IPS DF 4.7 (cell line): ENCODE data around the gene EREG.
"Not testable (repeated sequence)": the region's sequence is repeated elsewhere in the genome, so short reads cannot be mapped to it uniquely, and the experiment has no call there.

Experiments
- DNase-seq: peaks from one replicate; pipeline ENCODE4 v3.0.0-alpha.2; 2013; ENCODE audit warnings: low spot score; ENCODE audit errors: extremely low read depth

Gene EREG, protein sequence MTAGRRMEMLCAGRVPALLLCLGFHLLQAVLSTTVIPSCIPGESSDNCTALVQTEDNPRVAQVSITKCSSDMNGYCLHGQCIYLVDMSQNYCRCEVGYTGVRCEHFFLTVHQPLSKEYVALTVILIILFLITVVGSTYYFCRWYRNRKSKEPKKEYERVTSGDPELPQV

DNA sequence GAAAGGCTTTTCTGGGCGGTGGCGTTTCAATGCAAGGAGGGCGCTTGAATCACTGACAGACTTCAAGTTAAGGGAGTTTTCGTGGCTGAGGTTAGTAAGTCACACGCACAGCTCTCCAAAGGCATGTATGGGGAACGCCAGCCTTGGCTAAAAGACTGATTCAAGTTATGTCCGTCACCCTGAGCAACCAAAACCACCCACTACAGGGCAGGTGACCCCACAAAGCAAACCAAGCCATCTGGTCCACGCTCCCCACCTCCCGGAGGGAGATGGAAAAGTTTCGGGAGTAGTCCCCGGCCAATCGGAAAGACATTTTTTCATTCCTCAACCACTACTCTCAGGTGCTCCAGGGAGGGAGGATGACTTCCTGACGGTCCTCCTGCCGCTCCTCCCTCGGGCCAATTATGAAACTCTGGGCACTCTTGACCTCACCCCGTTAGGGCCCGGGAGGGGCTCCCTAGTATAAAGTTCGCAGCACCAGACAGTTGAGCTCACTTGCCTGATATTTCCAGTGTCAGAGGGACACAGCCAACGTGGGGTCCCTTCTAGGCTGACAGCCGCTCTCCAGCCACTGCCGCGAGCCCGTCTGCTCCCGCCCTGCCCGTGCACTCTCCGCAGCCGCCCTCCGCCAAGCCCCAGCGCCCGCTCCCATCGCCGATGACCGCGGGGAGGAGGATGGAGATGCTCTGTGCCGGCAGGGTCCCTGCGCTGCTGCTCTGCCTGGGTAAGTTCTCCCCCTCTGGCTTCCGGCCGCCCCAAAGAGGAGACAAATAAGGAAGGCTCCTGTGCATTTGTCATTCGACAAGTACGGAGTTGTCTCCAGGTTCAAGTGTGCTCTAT, at the start of gene EREG:
EREG (plus strand) TSS at position 494 of the 840 bp plus-strand sequence; CDS start at position 658, 164 bp downstream.
- no peak for DNase-seq

DNA sequence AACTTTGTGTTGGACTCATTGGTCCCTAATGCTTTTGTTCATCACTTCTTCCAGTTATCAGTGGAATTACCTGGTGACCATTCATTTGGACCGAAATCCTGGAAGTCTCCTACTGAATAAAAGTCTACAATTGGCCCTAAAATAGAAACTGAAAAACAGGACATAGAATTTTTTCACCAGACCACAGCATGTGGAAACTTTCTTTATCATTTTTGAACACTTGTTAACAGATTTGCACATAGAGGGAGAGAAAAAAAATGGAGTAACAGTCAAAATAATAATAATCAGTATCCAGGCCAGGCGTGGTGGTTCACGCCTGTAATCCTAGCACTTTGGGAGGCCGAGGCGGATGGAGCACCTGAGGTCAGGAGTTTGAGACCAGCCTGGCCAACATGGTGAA, 49.6 kb upstream of the EREG start:
- DNase-seq: no peak

DNA sequence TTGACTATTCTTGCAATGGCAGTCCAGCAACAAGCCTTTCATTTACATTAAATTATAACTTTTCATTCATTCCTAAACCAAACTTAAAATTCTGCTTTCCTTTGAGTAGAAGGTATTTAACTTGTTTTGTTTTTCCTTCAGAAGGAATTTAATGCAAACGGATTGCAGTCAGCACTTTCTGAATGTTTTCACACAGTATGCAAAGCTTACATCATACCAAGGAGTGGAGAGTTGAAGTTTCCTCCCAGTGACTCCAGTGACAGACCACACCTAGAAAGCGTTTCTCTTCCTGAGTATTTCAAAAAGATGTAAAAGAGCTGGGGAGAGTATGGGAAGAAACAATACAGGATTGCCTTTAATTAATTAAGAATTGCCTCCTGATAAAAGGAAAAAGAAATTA, 48.5 kb upstream of the EREG start:
- DNase-seq: no peak

DNA sequence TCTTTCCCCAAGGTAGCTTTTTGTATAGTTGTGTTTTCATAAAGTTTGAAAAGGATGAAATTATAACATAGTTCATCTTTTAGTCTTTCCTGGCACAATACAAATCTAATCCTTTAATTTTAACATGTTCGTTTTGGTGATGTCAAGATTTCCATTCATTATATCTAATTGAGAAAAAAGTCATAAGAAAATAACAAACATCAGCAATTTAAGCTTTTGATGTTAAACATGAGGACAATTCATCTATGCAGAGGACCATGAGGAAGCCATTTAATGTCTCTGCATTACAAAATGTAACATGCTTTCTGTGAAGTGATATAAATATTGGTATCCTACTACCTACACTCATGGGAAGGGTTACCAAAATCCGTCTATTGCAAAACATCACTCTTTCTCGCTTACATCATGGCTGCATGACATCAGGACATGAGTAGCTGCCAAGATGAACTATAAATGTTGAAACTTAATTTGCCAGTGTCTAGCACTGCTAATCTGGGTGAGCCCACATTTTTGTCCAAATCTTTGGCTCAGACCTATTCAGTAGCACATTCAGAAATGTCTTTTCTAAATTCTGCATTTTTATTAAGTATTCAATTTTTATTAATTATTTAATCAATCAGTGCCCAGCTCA, 47.2 kb upstream of the EREG start:
- DNase-seq: no peak

DNA sequence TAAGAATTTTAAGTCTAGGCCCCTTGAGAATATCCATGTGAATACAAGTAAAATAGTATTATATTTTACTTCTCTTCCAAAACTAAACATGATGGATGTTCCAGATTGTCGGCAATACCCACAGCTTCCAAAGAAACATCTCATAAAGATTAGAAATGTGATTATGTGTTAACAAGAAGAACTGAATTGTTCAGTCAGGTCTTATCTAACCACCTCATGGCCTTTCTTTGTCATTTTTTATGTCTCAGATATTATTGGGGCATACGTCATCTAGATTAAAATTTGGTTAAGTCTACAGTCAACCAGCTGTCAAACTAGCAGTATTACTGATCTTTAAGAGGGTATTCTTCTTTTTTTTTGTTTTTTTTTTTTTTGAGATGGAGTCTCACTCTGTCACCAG, 46.7 kb upstream of the EREG start:
- no peak for DNase-seq

DNA sequence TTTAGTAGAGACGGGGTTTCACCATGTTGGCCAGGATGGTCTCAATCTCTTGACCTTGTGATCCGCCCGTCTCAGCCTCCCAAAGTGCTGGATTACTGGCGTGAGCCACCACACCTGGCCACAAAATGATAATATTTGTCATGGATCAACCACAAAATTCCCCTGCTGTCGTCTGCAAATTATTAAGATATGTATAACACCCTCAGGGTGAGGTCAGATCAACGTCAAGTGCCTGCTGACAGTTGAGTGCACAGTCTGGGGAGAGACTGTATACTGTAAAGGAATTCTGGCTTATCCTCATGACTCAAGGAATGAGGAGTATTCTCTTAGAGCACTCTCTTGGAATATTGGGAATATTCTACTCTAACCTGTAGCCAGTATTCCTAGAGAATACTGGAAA, 45.5 kb upstream of the EREG start:
- DNase-seq: no peak

DNA sequence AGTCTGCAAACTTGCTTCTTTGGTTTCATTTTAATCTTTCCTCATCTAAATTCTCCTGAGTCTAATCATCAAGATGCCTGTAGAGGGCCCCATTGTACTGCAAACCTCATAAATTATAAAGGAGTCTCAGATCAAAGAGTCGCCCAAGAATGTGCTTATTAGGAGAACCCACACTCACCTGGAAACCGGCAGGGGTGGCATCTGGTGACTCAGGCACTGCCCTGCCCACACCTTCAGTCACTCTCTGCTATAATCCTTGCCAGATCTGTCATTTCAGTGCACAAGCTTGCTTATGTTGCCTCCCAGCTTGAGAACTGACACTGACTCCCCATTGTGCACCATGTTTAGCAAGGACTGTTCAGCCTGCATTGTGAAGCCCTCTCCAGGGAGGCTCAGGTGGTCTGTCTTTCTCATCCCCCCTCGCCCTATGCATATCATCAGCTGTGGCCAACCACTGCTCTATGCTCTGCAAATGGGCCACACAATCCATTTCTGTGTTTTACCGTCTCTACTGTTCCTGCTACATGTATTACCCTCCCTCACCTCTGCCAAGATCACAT, 44.3 kb upstream of the EREG start:
- DNase-seq: peak; percentile 22

DNA sequence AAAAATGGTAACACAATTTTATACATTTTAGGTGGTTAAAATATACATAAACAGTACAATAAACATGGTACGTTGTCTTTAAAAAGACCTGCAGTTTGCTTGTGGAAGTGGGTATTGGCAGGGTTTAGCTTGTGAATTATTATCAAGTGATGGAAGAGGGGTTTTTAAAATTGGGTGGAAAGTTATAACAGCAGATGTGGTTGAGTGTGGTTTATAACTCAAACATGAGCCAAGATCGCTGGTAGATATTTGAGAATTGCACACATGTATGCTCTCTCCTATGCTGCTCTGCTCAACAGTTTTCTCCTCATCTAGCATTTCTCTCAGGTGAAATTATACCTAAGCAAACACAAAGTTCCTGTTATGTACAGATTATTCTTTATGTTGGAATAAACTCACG, 42.6 kb upstream of the EREG start:
- DNase-seq: no peak

DNA sequence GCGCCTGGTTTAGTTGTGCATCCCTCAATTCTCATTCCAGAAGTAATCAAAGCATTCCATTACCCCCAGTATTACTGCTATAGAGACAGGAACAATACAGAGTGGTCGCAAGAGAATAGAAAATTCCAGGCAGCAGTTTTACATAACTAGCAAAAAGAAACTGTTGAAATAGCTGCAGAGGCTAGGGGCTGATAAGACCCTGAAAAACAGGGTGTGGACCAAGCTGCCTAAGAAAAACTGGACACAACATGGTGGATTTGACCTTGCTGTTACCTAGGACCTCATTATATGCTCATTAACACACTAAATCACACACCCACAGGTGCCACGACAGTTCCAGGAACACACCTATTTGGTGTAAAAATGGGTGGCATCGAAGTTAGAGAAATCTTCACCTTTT, 41.3 kb upstream of the EREG start:
- no peak for DNase-seq

DNA sequence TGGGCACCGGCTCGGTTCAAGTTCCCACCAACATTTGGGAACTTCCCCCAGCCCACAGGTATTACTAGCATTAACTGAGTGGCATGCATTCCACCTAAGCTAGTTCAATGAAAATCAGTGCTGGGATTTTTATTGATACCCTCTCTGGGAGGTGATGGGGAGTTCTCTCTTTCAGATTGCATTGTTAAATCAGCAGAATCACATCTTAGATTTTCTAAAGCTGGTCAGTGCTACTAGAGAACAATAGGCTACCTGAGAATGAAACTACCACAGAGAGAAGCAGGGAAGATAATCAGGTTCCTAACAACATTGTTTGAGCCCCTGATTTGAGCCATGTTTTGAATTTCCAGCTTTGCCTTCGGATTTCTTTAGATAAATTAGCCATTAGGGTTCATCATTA, 40.7 kb upstream of the EREG start:
- DNase-seq: no peak

DNA sequence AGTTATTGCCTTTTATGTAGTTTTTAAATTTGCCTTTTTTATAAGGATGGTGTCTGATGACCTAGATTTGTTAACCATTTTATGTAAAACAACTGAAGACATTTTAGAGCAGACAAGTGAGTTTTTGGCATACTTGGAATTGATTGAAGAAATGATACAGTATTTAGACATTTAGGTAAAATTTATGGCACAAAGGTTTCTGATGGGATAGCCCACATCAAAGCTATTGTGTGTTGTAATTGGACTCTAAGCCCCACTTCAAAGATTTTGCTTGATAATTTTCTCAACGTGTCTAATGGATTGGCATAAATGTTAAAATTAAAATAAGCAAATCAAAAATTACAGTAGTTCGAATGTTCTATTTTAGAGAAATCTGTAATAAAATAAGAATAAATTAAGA, 39.1 kb upstream of the EREG start:
- no peak for DNase-seq

DNA sequence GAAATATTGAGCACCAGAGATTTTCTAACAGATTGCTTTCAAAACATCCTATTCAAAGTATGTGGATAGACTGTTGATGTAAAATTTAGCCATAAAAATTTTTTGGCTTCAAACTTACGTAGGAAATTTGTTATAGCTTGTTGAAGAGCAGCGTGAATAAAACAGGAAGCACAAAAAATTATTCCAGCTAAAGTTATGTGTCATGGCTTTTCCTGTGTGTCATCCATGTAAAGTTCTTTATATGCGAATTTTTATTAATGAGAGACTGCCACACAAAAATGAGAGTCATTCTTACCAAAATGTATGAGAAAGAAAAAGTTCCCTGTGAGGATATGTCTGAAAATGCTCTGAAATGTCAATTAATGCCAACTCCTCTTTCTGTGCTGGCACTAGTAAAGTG, 37.2 kb upstream of the EREG start:
- DNase-seq: no peak

DNA sequence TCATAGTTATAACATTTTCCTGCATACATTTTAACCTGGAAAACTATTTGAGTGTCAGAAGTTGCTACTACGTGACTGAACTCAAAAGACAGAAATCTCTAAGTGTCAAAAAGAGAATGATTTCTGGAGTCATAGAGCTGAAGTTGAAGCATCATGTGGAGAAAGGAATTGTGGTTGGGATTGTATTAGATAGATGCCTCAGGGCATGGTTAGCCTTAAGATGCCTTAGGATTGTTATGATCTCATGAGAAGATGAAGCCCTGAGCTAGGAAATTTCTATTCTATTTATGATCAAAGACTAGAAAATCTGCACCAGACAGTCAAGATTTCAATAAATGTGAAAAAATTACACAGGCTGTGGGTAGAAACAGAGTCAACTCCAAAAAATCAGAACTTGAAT, 36.4 kb upstream of the EREG start:
- DNase-seq: no peak

DNA sequence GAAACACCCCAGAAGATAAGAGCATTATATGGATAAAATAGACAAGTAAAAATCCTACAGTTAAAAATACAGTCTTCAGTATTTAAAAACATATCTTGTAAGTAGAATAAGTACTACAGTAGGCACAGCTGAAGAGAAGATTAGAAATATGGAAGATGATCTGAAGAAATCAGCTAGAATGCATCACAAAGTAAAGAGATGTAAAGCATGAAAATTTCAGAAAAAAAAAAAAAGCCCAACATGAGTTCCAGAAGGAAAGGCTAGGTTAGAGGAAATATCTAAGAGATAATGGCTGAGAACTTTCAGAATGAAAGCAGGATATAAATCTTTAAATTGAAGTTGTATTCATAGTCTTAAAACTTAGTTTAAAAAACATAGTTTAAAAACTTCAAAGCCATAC, 35.6 kb upstream of the EREG start:
- no peak for DNase-seq

DNA sequence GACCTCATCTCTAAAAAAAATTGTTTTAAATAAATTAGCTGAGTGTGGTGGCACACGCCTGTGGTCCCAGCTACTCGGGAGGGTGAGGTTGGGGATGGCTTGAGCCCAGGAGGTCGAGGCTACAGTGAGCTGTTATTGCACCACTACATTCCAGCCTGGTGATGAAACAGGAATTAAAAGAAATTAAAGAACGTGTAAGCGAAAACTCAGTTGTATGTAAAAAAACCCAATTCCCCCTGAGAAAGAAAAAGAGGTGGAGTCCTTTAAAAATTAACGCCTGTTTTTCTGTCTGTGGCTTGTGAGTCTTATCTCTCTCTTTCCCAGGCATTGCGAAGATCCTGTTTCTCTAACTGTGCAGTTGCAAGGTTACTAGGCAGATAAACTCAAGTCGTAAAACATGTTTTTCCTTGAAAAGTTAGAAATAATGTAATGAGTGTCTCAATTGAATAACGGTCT, 34.6 kb upstream of the EREG start:
- DNase-seq: no peak

DNA sequence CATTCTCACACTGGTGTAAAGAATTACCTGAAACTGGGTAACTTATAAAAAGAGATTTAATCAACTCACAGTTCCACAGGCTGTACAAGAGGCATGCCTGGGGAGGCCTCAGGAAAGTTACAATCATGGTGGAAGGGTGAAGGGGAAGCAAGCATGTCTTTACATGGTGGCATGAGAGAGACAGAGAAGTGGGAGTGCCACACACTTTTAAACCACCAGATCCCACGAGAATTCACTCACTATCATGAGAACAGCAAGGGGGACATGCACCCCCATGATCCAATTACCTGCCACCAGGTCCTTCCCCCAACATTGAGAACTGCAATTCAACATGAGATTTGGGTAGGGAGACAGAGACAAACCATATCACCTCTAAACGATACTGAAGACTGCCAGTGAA, 33.7 kb upstream of the EREG start:
- DNase-seq: no peak

DNA sequence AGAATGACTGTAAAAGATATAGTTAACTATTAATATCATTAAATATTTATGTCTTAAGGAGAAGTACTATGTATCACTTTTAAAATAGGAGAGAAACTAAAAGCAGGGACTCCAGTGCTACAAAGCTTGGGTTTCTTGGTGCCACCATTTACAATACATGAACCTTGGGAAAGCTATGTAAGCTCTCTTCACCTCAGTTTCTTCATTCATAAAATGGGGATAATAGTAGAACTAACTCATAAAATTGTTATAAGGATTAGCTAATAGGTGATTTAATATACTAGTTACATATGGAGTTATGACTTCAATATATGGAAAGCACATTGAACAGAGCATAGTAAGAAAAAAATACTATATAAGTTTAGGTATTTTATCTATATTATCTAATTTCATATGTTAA, 33.0 kb upstream of the EREG start:
- no peak for DNase-seq

DNA sequence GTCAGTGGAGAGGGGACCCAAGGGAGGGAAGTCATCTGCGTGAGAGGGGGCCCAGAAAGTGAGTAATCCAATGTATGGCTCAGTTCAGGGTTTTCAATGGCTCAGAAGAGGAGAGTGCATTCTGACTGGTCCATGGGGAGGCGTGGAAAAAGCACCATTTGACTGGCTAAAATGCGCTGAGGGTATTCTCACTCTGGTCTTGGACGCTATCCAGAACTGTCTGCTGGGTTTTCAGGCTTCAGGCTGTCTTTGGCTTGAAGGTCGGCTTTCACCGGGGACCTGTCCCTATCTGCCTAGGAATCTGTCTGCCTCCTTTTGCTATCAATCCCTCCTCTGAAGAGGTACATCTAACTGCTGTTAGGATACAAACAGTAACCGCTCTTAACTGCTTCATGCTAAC, 30.3 kb upstream of the EREG start:
- no peak for DNase-seq

DNA sequence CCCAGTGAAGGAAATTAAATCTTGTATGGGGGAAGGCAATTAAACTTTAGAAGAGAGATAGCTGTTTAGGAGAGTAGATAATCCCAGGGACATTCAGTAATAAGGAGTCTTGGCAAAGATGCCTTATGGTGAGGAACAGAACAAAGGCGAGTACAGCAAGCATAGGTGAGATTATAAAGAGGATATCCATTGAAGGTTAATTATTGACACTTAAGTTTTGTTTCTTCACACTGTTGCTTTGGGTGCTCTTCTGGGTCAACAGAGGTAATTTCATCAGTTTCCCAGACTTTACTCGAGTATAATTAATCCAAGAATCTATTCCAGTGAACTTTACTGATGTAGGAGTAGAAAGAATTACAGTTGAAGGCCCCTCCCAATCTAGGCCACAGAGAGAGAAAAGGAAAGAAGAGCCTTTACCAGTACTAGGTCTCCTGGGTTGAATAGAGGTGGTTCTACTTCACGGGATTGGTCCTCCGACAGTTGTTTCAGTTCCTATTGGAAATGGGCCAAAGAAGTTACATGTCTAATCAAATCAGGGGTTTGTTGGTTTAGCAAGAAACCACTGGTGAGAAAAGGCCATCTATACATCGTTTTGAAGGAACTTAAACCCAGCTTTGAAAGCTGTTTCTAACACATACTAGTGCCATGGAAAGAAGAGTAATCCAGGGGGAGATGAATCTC, 29.5 kb upstream of the EREG start:
- no peak for DNase-seq

DNA sequence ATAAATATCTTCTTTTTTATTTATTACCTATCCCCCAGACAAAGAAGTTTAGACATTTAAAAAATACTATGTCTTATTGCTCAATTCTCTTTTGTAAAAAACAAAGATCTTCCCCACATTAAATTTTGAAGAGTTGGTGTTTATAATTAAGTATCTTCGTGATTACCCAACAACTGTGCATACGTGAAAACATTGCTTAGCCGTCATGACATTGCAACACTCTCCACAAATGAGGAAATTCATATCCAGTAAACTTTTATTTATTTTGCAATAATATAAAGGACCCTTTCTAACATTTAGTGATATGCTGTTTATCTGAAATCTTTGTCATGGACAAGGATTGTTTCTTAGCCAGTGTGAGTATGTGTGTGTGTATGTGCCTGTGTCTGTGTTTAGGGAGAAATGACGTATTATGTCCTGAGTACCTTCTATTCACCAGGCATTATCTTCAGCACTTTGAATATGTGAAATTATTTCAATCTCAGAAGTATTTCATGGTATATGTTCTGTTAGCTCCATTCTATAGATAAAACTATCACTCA, 26.1 kb upstream of the EREG start:
- DNase-seq: no peak

DNA sequence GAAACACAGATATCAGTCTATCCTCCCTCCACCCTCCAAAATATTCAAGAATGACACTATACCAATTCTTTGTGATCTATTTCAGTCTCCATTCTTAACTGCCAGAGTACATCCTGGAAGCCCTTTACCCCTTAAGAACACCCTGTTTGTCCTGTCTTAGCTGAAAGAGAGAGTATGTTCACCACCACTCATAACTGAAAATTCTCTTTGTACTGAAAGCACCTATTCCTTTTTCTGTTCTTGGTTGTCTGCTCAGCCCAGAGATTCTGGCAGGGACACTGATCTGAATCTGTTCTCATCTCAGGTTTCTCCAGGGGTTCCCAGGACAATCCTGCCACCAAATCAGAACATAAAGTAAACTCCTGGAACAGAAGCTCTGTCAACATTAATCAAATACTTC, 25.4 kb upstream of the EREG start:
- DNase-seq: no peak

DNA sequence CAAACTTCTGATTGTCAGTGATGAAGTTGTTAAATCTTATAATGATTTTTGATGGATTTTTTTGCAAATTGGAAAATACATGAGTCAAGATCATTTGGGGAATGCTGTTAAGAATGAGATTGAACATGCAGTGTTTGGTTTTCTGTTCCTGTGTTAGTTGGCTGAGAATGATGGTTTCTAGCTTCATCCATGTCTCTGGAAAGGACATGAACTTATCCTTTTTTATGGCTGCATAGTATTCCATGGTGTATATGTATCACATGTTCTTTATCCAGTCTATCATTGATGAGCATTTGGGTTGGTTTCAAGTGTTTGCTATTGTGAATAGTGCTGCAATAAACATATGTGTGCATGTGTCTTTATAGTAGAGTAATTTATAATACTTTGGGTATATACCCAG, 24.5 kb upstream of the EREG start:
- DNase-seq: not testable (repeated sequence)
